ENCODE measurements around the gene RPL32.

The RPL32 gene

DNA sequence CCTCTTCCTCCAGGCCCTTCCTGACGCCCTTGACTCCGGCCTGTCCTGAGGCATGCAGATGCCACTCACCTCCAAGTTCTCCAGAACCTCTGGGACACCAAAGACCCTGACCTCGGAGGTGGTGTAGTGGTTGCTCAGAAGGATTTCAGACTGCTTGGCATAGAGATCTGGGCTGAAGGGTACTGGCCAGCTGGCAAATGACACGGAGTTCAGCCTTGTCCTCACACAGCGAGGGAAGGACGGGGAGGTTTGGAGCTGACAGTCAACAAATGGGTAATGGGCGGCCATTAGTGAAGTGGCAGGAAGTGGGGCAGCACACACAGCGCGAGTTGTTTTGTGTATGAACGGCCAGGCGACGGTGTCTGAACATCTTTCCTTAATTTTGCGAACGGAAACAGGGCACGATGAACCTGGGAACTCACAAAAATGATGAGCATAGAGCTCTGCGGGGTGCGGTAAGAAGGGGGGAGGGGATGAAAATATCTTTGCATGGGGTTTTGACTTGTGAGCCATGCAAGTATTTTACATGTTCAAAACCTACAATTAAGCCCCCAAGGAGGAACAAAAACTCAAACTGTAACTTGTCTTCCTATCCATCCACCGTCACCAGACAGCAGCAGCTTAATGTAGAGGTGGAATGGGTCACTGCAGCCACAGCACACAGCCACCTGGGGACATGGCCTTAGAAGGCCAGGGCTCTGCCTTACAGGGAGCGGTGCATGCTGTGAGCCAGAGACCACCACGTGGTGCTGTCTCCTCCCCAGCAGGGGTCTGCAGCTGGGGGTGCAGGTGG lies 43.6 kb upstream of the RPL32 start:
- H3K27ac ChIP-seq (ENCODE audit: extremely low read depth, low read depth, low read length) = no peak overlapping the region
- no peaks in the 10 kb centered on the region for H3K9me3 ChIP-seq (ENCODE audit: control insufficient read depth, insufficient read depth, low read depth, low read length)
- ChIA-PET CTCF (interaction anchor here (0.5 to 8.4 kb wide), 2 partner anchors 16 to 95 kb away, joined by 4 to 71 read pairs; no protein-coding TSS in a partner anchor), POLR2A (no interaction called here)
- no peak overlapping the region for H3K4me3 ChIP-seq (ENCODE audit: low read depth, low read length)
- no peaks in the 10 kb centered on the region for H3K4me1 ChIP-seq (ENCODE audit: control insufficient read depth, insufficient read depth, low read length)
- no peak for TF ChIP-seq ZNF155 (tag by site-specific recombination; IDR thresholded peaks at IDR 0.05)
- peak; percentile 73 for TF ChIP-seq ZIC2 (tag by site-specific recombination; IDR thresholded peaks at IDR 0.05)
- no peaks in the 10 kb centered on the region for H3K36me3 ChIP-seq (ENCODE audit: control insufficient read depth in 2 of 2, insufficient read depth in 1 of 2, low read length in 2 of 2)

DNA sequence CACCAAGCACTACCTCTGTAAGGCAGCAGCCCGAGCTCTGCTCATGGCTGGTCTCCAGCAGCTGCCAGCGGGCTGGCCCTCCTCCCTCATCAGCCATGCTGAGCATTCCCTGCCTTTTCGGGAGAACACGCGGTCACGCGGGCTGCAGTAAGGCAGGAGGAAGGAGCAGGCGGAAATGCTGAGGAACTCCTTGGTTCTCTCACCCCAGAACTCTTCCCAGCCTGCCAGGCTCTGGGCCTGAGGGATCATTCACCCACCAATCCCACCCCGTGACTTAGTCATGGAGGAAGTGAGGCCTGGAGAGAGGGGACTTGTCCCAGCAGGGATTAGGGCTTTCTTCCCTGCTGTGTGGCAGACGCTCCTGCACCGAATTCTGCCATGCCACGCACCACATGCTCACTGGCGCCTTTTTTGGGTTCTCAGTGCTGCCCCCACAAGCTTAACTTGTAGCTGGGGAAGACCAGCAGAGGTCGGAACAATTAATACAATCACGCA lies 42.9 kb upstream of the RPL32 start:
- H3K4me1 ChIP-seq (ENCODE audit: control insufficient read depth, insufficient read depth, low read length) = no peaks in the 10 kb centered on the region
- H3K36me3 ChIP-seq (ENCODE audit: control insufficient read depth in 2 of 2, insufficient read depth in 1 of 2, low read length in 2 of 2) = no peaks in the 10 kb centered on the region
- CTCF ChIA-PET = interaction anchor here (2.0 kb wide), 1 partner anchor 7 kb away, joined by 8 read pairs; no protein-coding TSS in a partner anchor
- POLR2A ChIA-PET = no interaction called here
- TF ChIP-seq ZNF544 (tag by site-specific recombination; IDR thresholded peaks at IDR 0.05) (no peak), ZNF510 (tag by site-specific recombination; IDR thresholded peaks at IDR 0.05; ENCODE audit: insufficient replicate concordance) (no peak), ZNF391 (tag by site-specific recombination; IDR thresholded peaks at IDR 0.05; ENCODE audit: borderline replicate concordance, low read depth) (no peak), SP3 (tag by site-specific recombination; IDR thresholded peaks at IDR 0.05) (no peak), KLF8 (tag by site-specific recombination; IDR thresholded peaks at IDR 0.05) (no peak), SP2 (tag by site-specific recombination; IDR thresholded peaks at IDR 0.05) (no peak), ZNF335 (tag by site-specific recombination; conservative IDR thresholded peaks at IDR 0.05) (no peak), ZNF266 (tag by site-specific recombination; IDR thresholded peaks at IDR 0.05; ENCODE audit: low read depth) (no peak), ZNF677 (tag by site-specific recombination; IDR thresholded peaks at IDR 0.05) (no peak), YY1 (tag by site-specific recombination; IDR thresholded peaks at IDR 0.05) (no peak), ZNF2 (tag by site-specific recombination; IDR thresholded peaks at IDR 0.05) (no peak), ZNF776 (tag by site-specific recombination; IDR thresholded peaks at IDR 0.05; ENCODE audit: borderline replicate concordance) (no peak), ZNF843 (tag by site-specific recombination; IDR thresholded peaks at IDR 0.05) (no peak), ZNF366 (tag by site-specific recombination; conservative IDR thresholded peaks at IDR 0.05) (no peak), ZFP69B (tag by site-specific recombination; IDR thresholded peaks at IDR 0.05) (no peak), ZNF114 (tag by site-specific recombination; IDR thresholded peaks at IDR 0.05) (no peak), ZNF514 (tag by site-specific recombination; IDR thresholded peaks at IDR 0.05) (no peak)
- TF ChIP-seq, protein P1, sequence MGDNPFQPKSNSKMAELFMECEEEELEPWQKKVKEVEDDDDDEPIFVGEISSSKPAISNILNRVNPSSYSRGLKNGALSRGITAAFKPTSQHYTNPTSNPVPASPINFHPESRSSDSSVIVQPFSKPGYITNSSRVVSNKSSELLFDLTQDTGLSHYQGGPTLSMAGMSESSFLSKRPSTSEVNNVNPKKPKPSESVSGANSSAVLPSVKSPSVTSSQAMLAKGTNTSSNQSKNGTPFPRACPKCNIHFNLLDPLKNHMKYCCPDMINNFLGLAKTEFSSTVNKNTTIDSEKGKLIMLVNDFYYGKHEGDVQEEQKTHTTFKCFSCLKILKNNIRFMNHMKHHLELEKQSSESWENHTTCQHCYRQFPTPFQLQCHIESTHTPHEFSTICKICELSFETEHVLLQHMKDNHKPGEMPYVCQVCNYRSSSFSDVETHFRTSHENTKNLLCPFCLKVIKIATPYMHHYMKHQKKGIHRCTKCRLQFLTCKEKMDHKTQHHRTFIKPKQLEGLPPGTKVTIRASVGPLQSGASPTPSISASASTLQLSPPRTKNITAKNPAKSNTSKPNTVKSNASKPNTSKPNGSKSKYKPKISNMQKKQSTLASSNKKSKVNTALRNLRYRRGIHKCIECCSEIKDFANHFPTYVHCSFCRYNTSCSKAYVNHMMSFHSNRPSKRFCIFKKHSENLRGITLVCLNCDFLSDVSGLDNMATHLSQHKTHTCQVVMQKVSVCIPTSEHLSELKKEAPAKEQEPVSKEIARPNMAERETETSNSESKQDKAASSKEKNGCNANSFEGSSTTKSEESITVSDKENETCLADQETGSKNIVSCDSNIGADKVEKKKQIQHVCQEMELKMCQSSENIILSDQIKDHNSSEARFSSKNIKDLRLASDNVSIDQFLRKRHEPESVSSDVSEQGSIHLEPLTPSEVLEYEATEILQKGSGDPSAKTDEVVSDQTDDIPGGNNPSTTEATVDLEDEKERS (tag by site-specific recombination; IDR thresholded peaks at IDR 0.05) = no peak
- TF ChIP-seq, protein P2, sequence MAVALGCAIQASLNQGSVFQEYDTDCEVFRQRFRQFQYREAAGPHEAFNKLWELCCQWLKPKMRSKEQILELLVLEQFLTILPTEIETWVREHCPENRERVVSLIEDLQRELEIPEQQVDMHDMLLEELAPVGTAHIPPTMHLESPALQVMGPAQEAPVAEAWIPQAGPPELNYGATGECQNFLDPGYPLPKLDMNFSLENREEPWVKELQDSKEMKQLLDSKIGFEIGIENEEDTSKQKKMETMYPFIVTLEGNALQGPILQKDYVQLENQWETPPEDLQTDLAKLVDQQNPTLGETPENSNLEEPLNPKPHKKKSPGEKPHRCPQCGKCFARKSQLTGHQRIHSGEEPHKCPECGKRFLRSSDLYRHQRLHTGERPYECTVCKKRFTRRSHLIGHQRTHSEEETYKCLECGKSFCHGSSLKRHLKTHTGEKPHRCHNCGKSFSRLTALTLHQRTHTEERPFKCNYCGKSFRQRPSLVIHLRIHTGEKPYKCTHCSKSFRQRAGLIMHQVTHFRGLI (tag by site-specific recombination; IDR thresholded peaks at IDR 0.05) = no peak
- no peak overlapping the region for H3K4me3 ChIP-seq (ENCODE audit: low read depth, low read length)
- no peaks in the 10 kb centered on the region for H3K9me3 ChIP-seq (ENCODE audit: control insufficient read depth, insufficient read depth, low read depth, low read length)
- no peak overlapping the region for H3K27ac ChIP-seq (ENCODE audit: extremely low read depth, low read depth, low read length)
